PC-3 (cell line): ENCODE results near the gene OCA2. TPM values are rescaled to one million over a fixed set of nuclear protein-coding genes. Genes with fewer than 3 reads are reported as not detected.

Experiments
- ATAC-seq: fragments of 200-7000 bp; cut with Tn5 transposase; 2 replicates; pipeline ENCODE4 v1.9.1; 2020; ENCODE audit warnings: mild to moderate bottlenecking, moderate library complexity
- BruUV-seq: library from RNA; stranded (reverse); fragments of 400-500 nt; replicated peaks from 2 replicates; lab custom pipeline; 2021; lab: Mats Ljungman, UMichigan
- CTCF ChIA-PET: fragments of 300-600 bp; sonication (Branson Sonifier 250); formaldehyde crosslinking; loops from one replicate; lab custom pipeline; 2022; ENCODE audit warnings: antibody characterized with exemption; lab: Charles Lee
- POLR2A ChIA-PET: fragments of 300-600 bp; sonication (Branson Sonifier 250); formaldehyde crosslinking; loops from one replicate; lab custom pipeline; 2022; ENCODE audit warnings: antibody characterized with exemption; ENCODE audit not compliant: unreplicated experiment; lab: Charles Lee
- DNase-seq: peaks from one replicate; pipeline ENCODE4 v3.0.0-alpha.2; 2015
- H2AFZ ChIP-seq: fragments of 300-600 bp; sonication (generic); 2 replicates; pipeline ENCODE4 v1.6.0; 2016; ENCODE audit warnings: antibody characterized with exemption, low read length
- H3F3A ChIP-seq: fragments of 300-600 bp; sonication (generic); one replicate; pipeline ENCODE4 v1.6.0; 2017; ENCODE audit warnings: antibody characterized with exemption, low read length, control low read depth, mild to moderate bottlenecking; ENCODE audit not compliant: unreplicated experiment
- H3K27ac ChIP-seq: fragments of 300-600 bp; sonication (generic); 2 replicates; pipeline ENCODE4 v1.5.1; 2016; ENCODE audit warnings: mild to moderate bottlenecking, low read length
- H3K27me3 ChIP-seq: fragments of 300-600 bp; sonication (generic); 2 replicates; pipeline ENCODE4 v1.6.1; 2016; ENCODE audit warnings: low read length, mixed read lengths
- H3K36me3 ChIP-seq: fragments of 300-600 bp; sonication (generic); 2 replicates; pipeline ENCODE4 v1.6.1; 2016; ENCODE audit warnings: low read depth, mixed run types, low read length, mixed read lengths
- H3K4me1 ChIP-seq: fragments of 300-600 bp; sonication (generic); 2 replicates; pipeline ENCODE4 v1.5.1; 2016; ENCODE audit warnings: low read length; ENCODE audit not compliant: insufficient read depth
- H3K4me2 ChIP-seq: fragments of 300-600 bp; sonication (generic); 2 replicates; pipeline ENCODE4 v1.6.0; 2016; ENCODE audit warnings: low read length
- H3K4me3 ChIP-seq: fragments of 300-600 bp; sonication (generic); 2 replicates; pipeline ENCODE4 v1.5.1; 2016; ENCODE audit warnings: mild to moderate bottlenecking, low read length, mixed read lengths
- H3K79me2 ChIP-seq: fragments of 300-600 bp; sonication (generic); 2 replicates; pipeline ENCODE4 v1.6.1; 2017; ENCODE audit warnings: low read length, mixed read lengths
- H3K9ac ChIP-seq: fragments of 300-600 bp; sonication (generic); 2 replicates; pipeline ENCODE4 v1.6.0; 2016; ENCODE audit warnings: mild to moderate bottlenecking, low read length
- H3K9me2 ChIP-seq: fragments of 300-600 bp; sonication (generic); replicated peaks from 2 replicates; pipeline ENCODE4 v1.6.1; 2016; ENCODE audit warnings: mixed run types, low read length, mixed read lengths
- H3K9me3 ChIP-seq: fragments of 300-600 bp; sonication (generic); 2 replicates; pipeline ENCODE4 v1.6.1; 2016; ENCODE audit warnings: low read length, mixed read lengths
- H4K20me1 ChIP-seq: fragments of 300-600 bp; sonication (generic); 2 replicates; pipeline ENCODE4 v1.6.1; 2016; ENCODE audit warnings: low read length, mixed read lengths
- EZH2 ChIP-seq: fragments of 300-600 bp; sonication (generic); IDR thresholded peaks from one replicate; pipeline ENCODE4 v1.6.1; 2017; ENCODE audit warnings: antibody characterized with exemption, mild to moderate bottlenecking, low read length; ENCODE audit not compliant: unreplicated experiment
- EZH2phosphoT487 ChIP-seq: fragments of 300-600 bp; sonication (generic); IDR thresholded peaks from 2 replicates; pipeline ENCODE4 v1.6.1; 2018; ENCODE audit warnings: mild to moderate bottlenecking, antibody characterized with exemption, low read length, borderline replicate concordance
- intact Hi-C: fragments of 100-400 bp; cut with micrococcal nuclease; formaldehyde crosslinking; loops from 2 replicates; pipeline ENCODE4 v1.9.0; 2023
- total RNA-seq: library from RNA; depleted of rRNA; stranded (reverse); fragments of >200 nt; gene quantifications from 2 replicates; pipeline ENCODE4 v1.2.3, GENCODE V29; 2014
- TF ChIP-seq, protein P1 (sequence below): fragments of 300-600 bp; sonication (generic); conservative IDR thresholded peaks from 2 replicates; pipeline ENCODE4 v1.5.1; 2017; ENCODE audit warnings: antibody characterized with exemption, low read depth, mild to moderate bottlenecking, low read length

Gene OCA2
- total RNA-seq, 1 experiment from 2014 or later: not detected

DNA sequence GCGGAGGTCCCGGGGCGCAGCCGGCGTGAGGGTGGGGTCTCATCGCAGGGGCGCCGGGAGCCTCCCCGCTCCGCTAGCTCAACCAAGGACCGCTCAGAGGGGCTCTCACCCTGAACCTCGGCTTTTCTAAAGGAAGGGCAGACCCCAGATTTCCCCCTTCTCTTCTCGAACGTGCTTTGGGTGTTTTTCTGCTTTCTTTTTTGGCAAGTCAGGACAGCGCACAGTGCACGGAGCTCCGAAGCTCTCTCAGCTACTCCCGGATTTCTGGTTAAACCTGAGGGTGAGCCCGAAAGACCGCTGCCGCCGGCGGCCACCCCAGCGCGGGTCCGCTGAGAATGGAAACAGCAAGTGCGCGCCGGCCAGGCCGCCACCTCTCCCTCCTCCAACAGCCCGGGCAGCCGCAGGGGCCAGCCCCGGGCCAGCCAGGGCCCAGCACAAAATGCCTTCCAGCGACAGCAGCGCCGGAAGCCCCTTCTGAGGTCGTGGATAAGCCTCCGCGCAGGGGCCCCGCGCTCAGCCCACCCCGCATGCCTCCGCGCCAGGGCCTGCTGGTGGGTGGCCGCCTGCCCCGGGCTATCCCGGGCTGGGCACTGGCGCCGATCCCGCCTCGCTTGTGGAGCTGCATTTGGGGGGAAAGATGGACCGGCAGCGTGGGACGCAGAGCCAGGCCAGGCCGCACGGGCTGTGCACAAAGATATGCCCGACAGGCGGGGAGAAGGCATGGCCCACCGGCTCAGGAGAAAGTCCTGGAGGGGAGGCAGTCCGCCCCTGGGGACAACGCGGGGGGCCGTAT, 8.2 kb upstream of the OCA2 start:
- H3K4me2 ChIP-seq: peak overlapping the region; percentile 74
- CTCF ChIA-PET: no interaction called here
- peak; percentile 45 for ATAC-seq
- TF ChIP-seq EZH2: peak; percentile 56
- no peak; the same call in 1 of the 2 replicates for TF ChIP-seq EZH2phosphoT487
- H3K9me2 ChIP-seq: no peaks in the 10 kb centered on the region
- no peaks in the 10 kb centered on the region for H3K79me2 ChIP-seq
- peaks cover 3% of the 10 kb centered on the region; the same call in 1 of the 2 replicates for H3K36me3 ChIP-seq
- intact Hi-C loops: no loop called here
- H3F3A ChIP-seq: no peaks in the 10 kb centered on the region
- H3K27me3 ChIP-seq: peaks cover 14% of the 10 kb centered on the region
- H2AFZ ChIP-seq: 0 out of 2 replicates have a peak overlapping the region, but pooled peaks have one; percentile 38
- POLR2A ChIA-PET: interaction anchor here (0.6 kb wide), 1 partner anchor 30 kb away, joined by 3 read pairs; no protein-coding TSS in a partner anchor
- DNase-seq: peak; percentile 9
- H3K4me1 ChIP-seq: no peaks in the 10 kb centered on the region
- peak overlapping the region; percentile 48 for H3K4me3 ChIP-seq
- H3K9me3 ChIP-seq: no peaks in the 10 kb centered on the region
- no peaks in the 10 kb centered on the region for H4K20me1 ChIP-seq
- H3K27ac ChIP-seq: no peak overlapping the region
- no TSS peak for BruUV-seq
- H3K9ac ChIP-seq: no peak overlapping the region

DNA sequence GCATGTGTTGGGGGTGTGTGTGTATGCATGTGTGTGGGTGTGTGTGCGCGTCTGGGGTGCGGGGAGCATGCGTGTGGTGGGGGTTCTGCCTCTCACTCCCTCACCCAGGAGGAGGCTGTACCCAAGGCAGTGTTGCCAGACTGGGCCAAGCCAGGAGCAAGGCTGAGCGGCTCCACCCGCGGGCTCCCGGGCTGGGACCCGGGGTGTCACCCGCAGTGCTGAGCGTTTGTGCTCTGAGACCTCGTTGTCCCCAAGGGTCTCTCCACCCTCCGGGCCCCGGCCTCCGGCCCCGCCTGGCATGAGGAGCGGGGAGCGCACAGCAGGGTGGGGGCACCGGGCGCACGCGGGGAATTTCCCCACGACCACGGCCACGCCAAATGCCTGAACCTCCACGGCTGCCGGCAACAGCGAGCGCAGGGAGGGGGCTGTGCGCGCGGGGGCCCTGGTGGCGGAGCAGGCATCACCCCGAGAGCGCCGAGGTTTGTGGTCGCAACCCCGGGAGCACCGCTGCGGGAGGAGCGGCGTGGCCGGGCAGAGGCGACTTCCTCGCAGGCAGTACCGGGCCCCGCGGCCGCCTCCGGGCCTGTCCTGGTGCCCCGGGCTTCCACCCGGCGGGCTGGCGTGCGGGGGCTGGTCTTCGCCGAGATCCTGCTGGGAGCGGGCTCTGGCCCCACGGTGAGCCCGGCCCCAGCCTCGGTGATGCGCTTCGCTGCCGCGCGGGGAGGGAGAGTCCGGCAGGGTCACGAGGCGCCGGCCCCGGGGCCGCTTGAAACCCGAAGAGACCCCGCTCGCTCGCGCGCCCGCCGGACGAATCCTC, 7.4 kb upstream of the OCA2 start:
- Histone ChIP-seq H4K20me1 (no peaks in the 10 kb centered on the region), H3K36me3 (no peaks in the 10 kb centered on the region; the same call in 1 of the 2 replicates), H3K79me2 (no peaks in the 10 kb centered on the region), H3K4me1 (no peaks in the 10 kb centered on the region), H3F3A (no peaks in the 10 kb centered on the region), H2AFZ (0 out of 2 replicates have a peak overlapping the region, but pooled peaks have one; percentile 38), H3K9me2 (no peaks in the 10 kb centered on the region), H3K9ac (no peak overlapping the region), H3K4me3 (peak overlapping the region; percentile 48), H3K9me3 (no peaks in the 10 kb centered on the region), H3K27me3 (peaks cover 14% of the 10 kb centered on the region), H3K27ac (no peak overlapping the region), H3K4me2 (peak overlapping the region; percentile 74)
- BruUV-seq: no TSS peak
- CTCF ChIA-PET: no interaction called here
- POLR2A ChIA-PET: interaction anchor here (0.6 kb wide), 1 partner anchor 30 kb away, joined by 3 read pairs; no protein-coding TSS in a partner anchor
- ATAC-seq (peak; percentile 45), DNase-seq (no peak)
- intact Hi-C loops: no loop called here
- TF ChIP-seq EZH2: peak; percentile 80
- TF ChIP-seq, protein P1, sequence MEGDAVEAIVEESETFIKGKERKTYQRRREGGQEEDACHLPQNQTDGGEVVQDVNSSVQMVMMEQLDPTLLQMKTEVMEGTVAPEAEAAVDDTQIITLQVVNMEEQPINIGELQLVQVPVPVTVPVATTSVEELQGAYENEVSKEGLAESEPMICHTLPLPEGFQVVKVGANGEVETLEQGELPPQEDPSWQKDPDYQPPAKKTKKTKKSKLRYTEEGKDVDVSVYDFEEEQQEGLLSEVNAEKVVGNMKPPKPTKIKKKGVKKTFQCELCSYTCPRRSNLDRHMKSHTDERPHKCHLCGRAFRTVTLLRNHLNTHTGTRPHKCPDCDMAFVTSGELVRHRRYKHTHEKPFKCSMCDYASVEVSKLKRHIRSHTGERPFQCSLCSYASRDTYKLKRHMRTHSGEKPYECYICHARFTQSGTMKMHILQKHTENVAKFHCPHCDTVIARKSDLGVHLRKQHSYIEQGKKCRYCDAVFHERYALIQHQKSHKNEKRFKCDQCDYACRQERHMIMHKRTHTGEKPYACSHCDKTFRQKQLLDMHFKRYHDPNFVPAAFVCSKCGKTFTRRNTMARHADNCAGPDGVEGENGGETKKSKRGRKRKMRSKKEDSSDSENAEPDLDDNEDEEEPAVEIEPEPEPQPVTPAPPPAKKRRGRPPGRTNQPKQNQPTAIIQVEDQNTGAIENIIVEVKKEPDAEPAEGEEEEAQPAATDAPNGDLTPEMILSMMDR: no peak

DNA sequence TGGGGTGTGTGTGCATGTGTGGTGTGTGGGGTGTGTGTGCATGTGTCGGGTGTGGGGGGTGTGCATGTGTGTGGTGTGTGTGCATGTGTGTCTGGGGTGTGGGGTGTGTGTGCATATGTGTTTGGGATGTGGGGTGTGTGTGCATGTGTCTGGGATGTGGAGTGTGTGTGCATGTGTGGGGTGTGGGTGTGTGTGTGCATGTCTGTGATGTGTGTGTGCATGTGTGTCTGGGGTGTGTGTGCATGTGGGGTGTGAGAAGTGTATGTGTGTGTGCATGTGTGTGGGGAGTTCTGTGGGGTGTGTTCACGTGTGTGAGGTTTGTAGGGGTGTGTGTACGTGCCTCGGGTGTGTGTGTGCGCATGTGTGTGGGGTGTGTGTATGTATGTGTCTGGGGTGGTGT, 6.7 kb upstream of the OCA2 start:
- TF ChIP-seq, protein P1: no peak
- TF ChIP-seq EZH2 (no peak), EZH2phosphoT487 (no peak)
- no peaks in the 10 kb centered on the region for H4K20me1 ChIP-seq
- no peak overlapping the region for H3K4me3 ChIP-seq
- H3K4me1 ChIP-seq: no peaks in the 10 kb centered on the region
- no TSS peak for BruUV-seq
- H3K9ac ChIP-seq: no peak overlapping the region
- DNase-seq: no peak
- H2AFZ ChIP-seq: no peak overlapping the region
- CTCF ChIA-PET: no interaction called here
- H3K4me2 ChIP-seq: no peak overlapping the region
- H3K9me2 ChIP-seq: no peaks in the 10 kb centered on the region
- no peak for ATAC-seq
- no peak overlapping the region for H3K27ac ChIP-seq
- H3K79me2 ChIP-seq: no peaks in the 10 kb centered on the region
- H3K9me3 ChIP-seq: no peaks in the 10 kb centered on the region
- peaks cover 14% of the 10 kb centered on the region for H3K27me3 ChIP-seq
- intact Hi-C loops: no loop called here
- no peaks in the 10 kb centered on the region; the same call in 1 of the 2 replicates for H3K36me3 ChIP-seq
- POLR2A ChIA-PET: no interaction called here
- no peaks in the 10 kb centered on the region for H3F3A ChIP-seq
